ENCODE measurements around the gene ISG15. TPM values are rescaled to one million over a fixed set of nuclear protein-coding genes. Genes with fewer than 3 reads are reported as not detected.
A peak's percentile ranks its signal among the peaks of the same experiment; 100 is the strongest.
"Not testable (repeated sequence)": the region's sequence is repeated elsewhere in the genome, so short reads cannot be mapped to it uniquely, and the experiment has no call there.

ISG15 gene
- polyA plus RNA-seq, 6 donors from 2014 or later, result 55.1 to 183 (median 124) TPM

DNA sequence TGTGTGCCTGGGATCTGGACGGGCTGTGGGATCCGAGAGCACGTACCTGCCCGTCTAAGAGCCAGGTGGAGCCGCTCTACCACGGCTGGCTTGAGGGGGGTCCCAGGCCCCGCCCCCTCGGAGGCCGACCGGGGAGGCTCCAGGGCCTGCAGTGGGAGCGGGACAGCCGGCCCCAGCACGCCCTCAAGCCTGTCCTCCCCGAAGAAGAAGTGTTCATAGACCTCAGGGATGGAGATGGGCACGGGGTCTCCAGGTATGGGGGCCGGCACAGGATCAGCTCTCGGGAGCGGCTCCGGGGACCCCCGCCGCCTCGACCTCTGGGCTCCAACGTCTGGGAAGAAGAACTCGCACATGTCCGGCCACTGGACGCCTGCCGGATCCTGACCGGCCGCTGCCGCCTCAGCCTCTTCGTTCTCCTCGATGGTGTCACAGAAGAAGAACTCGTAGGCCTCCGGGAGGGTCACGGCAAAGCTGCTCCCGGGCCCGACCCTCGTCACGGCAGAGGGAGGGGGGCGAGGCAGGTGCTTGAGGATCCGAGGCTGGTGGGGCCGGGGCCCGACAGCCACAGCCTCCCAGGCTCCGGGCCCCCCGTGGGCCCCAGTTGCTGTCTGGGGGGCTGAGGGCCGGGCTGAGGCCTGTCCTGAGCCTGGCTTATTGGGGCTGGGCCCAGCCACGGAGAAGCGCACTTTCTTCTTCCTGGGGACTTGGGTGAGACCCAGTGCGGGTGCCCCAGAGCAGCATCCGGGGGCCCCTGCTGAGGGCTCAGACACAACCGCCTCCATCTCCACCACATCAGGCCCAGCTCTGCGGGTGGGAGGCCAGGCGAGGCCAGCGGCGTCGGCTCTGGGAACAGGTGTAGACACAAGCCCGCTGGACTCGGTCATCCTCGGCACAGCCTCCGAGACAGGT lies 34.2 kb upstream of the ISG15 start:
- Mint-ChIP-seq H3K36me3 (no peaks in the 10 kb centered on the region), H3K4me1 (peaks cover 4 to 10% (median 8%) of the 10 kb centered on the region in 3 donors), H3K4me3 (no peak overlapping the region), H3K27me3 (peaks cover 4 to 55% (median 46%) of the 10 kb centered on the region in 3 donors), H3K27ac (no peak overlapping the region), H3K9me3 (no peaks in the 10 kb centered on the region)
- ATAC-seq (ENCODE audit: low read depth in 2 of 2), result no peak
- DNase-seq, result no peak

DNA sequence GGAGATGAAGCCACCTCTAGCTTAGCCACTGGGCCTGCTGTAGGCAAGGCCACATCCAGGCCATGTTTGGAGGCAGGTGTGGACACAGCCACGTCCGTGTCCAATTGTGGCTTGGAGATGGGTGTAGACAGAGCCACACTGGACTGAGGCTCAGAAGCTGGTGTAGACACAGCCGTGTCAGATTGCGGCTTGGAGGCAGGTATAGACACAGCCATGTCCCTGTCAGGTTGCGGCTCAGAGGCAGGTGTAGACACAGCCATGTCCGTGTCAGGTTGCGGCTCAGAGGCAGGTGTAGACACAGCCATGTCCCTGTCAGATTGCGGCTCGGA lies 33.6 kb upstream of the ISG15 start:
- H3K9me3 Mint-ChIP-seq, result no peaks in the 10 kb centered on the region
- peaks cover 4 to 49% (median 42%) of the 10 kb centered on the region in 3 donors for H3K27me3 Mint-ChIP-seq
- no peaks in the 10 kb centered on the region for H3K36me3 Mint-ChIP-seq
- no peak overlapping the region for H3K27ac Mint-ChIP-seq
- no peak for ATAC-seq (ENCODE audit: low read depth in 2 of 2)
- H3K4me1 Mint-ChIP-seq, result peaks cover 4 to 10% (median 8%) of the 10 kb centered on the region in 3 donors
- DNase-seq, result no peak
- no peak overlapping the region for H3K4me3 Mint-ChIP-seq

DNA sequence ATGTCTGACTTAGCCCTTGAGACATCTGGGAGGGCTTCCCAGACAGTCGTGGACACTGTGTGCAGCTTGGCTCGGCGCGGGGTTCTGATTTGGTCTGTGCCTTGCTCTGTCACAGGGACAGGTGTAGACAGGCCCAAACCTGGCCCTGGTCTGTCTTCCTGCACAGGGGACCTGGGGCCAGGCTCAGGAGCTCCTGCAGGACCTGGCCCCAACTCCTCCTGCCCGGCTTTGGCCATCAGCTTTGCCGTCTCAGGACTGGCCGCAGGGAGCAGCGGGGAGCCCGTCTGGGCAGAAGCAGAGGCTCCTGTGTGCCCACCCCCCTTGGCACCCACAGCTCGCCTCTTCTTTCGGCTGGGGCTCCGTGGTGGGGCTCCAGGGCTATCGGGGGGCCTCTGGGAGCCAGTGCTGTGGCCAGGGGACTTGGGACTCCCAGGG lies 33.1 kb upstream of the ISG15 start:
- peaks cover 6 to 49% (median 38%) of the 10 kb centered on the region in 3 donors for H3K27me3 Mint-ChIP-seq
- no peaks in the 10 kb centered on the region for H3K36me3 Mint-ChIP-seq
- H3K4me3 Mint-ChIP-seq, result no peak overlapping the region
- H3K9me3 Mint-ChIP-seq, result no peaks in the 10 kb centered on the region
- H3K27ac Mint-ChIP-seq, result no peak overlapping the region
- H3K4me1 Mint-ChIP-seq, result peaks cover 4 to 10% (median 8%) of the 10 kb centered on the region in 3 donors
- DNase-seq (no peak), ATAC-seq (ENCODE audit: low read depth in 2 of 2) (no peak)

- Mint-ChIP-seq H3K4me1 (peaks cover 3 to 7% (median 4%) of the 10 kb centered on the region in 3 donors), H3K27me3 (peaks cover 8 to 49% (median 31%) of the 10 kb centered on the region in 3 donors), H3K27ac (no peak overlapping the region), H3K9me3 (no peaks in the 10 kb centered on the region), H3K4me3 (no peak overlapping the region), H3K36me3 (no peaks in the 10 kb centered on the region)
- no peak for DNase-seq
- no peak for ATAC-seq (ENCODE audit: low read depth in 2 of 2)
Observed at GRCh38 chr1:980602-981395, 32.5 kb upstream of the ISG15 start.

DNA sequence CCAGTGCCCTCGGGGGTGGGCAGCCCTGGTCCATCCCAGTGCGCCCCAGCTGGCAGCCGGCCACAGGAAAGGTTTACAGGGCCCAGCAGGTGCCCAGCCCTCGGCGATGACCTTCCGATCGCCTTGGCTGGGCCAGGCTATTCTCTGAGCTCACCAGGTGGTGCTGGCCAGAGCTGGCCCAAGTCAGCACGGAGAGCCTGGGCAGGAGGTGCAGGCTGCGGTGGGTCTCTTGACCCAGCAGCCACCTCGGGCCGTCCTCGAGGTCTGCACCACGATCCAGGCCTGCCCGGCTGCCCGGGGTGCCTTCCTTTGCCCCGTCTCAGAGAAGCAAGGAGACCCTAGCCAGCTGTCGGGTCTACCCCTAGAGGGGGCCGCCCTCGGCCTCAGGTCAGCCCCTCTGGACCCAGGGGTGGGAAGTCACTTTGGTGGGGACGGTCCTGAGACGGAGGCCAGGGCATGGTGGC lies 31.8 kb upstream of the ISG15 start:
- DNase-seq, result no peak
- Mint-ChIP-seq H3K9me3 (no peaks in the 10 kb centered on the region), H3K36me3 (no peaks in the 10 kb centered on the region), H3K4me3 (no peak overlapping the region), H3K27me3 (peaks cover 8 to 53% (median 27%) of the 10 kb centered on the region in 3 donors), H3K27ac (no peak overlapping the region), H3K4me1 (peaks cover 0 to 4% (median 4%) of the 10 kb centered on the region in 3 donors)
- ATAC-seq (ENCODE audit: low read depth in 2 of 2), result no peak

DNA sequence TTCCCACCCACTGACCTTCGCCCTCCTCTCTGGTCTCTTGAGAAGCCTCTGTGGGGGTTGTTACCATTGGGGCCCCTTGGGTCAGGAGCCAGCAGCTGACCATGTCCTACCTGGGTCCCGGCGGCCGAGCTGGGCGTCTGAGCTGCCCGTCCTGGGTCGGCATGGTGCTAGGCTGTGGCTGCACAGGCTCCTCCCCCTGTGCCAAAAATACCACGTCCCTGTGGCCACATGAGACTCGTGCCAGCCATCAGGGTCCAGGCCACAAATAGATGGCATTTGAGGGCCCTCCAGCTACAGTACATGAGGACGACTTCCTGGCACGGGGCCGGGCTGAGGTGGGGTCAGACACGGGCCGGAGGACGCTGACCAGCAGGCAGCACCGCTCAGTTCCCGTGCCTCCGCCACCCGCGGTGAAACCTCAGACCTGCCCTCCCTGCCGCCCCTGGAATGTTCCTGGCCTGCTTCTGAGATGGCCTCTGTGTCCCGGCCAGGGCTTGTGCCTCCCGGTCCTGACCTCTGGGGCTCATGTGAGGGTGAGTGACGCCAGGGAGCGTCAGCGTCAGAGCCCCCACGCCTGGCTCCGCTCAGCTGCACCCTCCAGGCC lies 31.2 kb upstream of the ISG15 start, which contains the start of gene PERM1:
Gene PERM1, minus strand, starts transcription at position 139 of the 604 bp plus-strand sequence. CDS start 1,064 bp downstream, outside the sequence.
- no peaks in the 10 kb centered on the region for H3K36me3 Mint-ChIP-seq
- H3K4me3 Mint-ChIP-seq, result no peak within 1 kb of the TSS
- peaks cover 8 to 54% (median 27%) of the 10 kb centered on the region in 3 donors for H3K27me3 Mint-ChIP-seq
- DNase-seq (no peak), ATAC-seq (ENCODE audit: low read depth in 2 of 2) (no peak)
- peaks cover 0 to 4% (median 4%) of the 10 kb centered on the region in 3 donors for H3K4me1 Mint-ChIP-seq
- H3K27ac Mint-ChIP-seq, result no peak within 1 kb of the TSS
- H3K9me3 Mint-ChIP-seq, result no peaks in the 10 kb centered on the region

- no peak for DNase-seq
- peaks cover 10 to 60% (median 26%) of the 10 kb centered on the region in 3 donors for H3K27me3 Mint-ChIP-seq
- no peaks in the 10 kb centered on the region for H3K36me3 Mint-ChIP-seq
- H3K9me3 Mint-ChIP-seq, result peaks cover 0 to under 1% (median 0%) of the 10 kb centered on the region in 7 donors
- no peak for ATAC-seq (ENCODE audit: low read depth in 2 of 2)
- peaks cover 0 to 4% (median 4%) of the 10 kb centered on the region in 3 donors for H3K4me1 Mint-ChIP-seq
- H3K27ac Mint-ChIP-seq, result no peak overlapping the region
- H3K4me3 Mint-ChIP-seq, result no peak overlapping the region
Observed at GRCh38 chr1:982765-983436, 30.4 kb upstream of the ISG15 start.

GRCh38 chr1:983798-984475 lies 29.4 kb upstream of the ISG15 start:
- no peaks in the 10 kb centered on the region for H3K4me1 Mint-ChIP-seq
- H3K4me3 Mint-ChIP-seq, result no peak overlapping the region
- ATAC-seq (ENCODE audit: low read depth in 2 of 2) (peak; percentile 80 to 83), DNase-seq (peak; percentile 60)
- peaks cover 0 to 5% (median 0%) of the 10 kb centered on the region in 7 donors for H3K9me3 Mint-ChIP-seq
- peaks cover 0 to 2% of the 10 kb centered on the region in 2 donors for H3K36me3 Mint-ChIP-seq
- peak overlapping the region in 2 of 6 donors; percentile 30 to 54 for H3K27ac Mint-ChIP-seq
- H3K27me3 Mint-ChIP-seq, result peaks cover 19 to 65% (median 28%) of the 10 kb centered on the region in 3 donors

DNA sequence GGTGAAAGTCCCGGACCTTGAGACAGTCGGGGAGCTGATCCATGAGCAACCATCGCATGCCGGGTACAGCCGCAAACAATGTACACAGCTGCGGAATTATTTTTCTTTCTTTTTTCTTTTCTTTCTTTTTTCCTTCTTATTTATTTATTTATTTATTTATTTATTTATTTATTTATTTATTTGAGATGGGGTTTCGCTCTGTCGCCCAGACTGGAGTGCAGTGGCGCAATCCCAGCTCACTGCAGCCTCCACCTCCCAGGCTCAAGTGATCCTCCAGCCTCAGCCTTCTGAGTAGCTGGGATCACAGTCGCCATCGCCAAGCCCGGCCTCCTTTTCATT lies 28.9 kb upstream of the ISG15 start:
- Mint-ChIP-seq H3K4me3 (no peak overlapping the region), H3K9me3 (peaks cover 0 to 7% (median 0%) of the 10 kb centered on the region in 7 donors), H3K4me1 (no peaks in the 10 kb centered on the region), H3K36me3 (peaks cover 0 to 5% of the 10 kb centered on the region in 2 donors), H3K27ac (peak overlapping the region in 1 of 6 donors; percentile 54), H3K27me3 (peaks cover 22 to 70% (median 33%) of the 10 kb centered on the region in 3 donors)
- DNase-seq, result no peak
- no peak for ATAC-seq (ENCODE audit: low read depth in 2 of 2)

DNA sequence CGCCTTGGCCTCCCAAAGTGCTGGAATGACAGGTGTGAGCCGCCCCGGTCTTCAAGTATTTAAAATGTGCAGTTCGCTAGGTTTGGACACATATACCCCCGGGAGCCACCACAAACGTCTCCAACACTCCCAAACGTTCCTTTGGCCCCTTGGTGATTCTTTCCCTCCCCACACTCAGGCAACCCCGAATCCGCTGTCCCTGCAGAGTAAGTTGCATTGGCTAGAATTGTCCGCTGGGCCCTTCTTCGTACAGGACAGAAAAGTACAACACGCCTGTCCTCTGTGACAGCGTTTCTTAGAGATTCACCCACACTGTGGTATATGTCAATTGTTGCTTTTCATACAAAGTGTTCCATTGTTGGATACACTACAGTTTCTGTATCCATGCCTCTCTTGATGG lies 28.2 kb upstream of the ISG15 start:
- H3K4me3 Mint-ChIP-seq, result no peak overlapping the region
- DNase-seq (no peak), ATAC-seq (ENCODE audit: low read depth in 2 of 2) (no peak)
- peaks cover 0 to 7% (median 0%) of the 10 kb centered on the region in 7 donors for H3K9me3 Mint-ChIP-seq
- H3K27ac Mint-ChIP-seq, result no peak overlapping the region
- peaks cover 0 to 5% of the 10 kb centered on the region in 2 donors for H3K36me3 Mint-ChIP-seq
- H3K4me1 Mint-ChIP-seq, result no peaks in the 10 kb centered on the region
- peaks cover 26 to 77% (median 36%) of the 10 kb centered on the region in 3 donors for H3K27me3 Mint-ChIP-seq

DNA sequence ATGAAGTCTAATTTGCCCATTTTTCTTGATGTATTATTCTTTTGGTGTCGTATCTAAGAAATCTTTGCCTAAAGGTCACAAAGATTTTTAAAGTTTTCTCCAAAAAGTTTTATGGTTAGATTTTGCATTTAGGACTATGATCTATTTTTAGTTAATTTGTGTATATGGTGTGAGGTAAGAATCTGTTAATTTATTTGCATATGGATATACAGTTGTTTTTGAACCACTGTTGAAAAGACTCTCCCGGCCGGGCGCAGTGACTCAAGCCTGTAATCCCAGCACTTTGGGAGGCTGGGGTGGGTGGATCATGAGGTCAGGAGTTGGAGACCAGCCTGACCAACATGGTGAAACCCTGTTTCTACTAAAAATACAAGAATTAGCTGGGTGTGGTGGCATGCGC lies 25.2 kb upstream of the ISG15 start:
- Mint-ChIP-seq H3K36me3 (peaks cover 6 to 18% of the 10 kb centered on the region in 2 donors), H3K27me3 (peaks cover 36 to 86% (median 46%) of the 10 kb centered on the region in 3 donors)
- H3K27ac Mint-ChIP-seq; ATAC-seq (ENCODE audit: low read depth in 2 of 2); DNase-seq; H3K4me3 Mint-ChIP-seq; H3K4me1 Mint-ChIP-seq; H3K9me3 Mint-ChIP-seq: not testable (repeated sequence)

DNA sequence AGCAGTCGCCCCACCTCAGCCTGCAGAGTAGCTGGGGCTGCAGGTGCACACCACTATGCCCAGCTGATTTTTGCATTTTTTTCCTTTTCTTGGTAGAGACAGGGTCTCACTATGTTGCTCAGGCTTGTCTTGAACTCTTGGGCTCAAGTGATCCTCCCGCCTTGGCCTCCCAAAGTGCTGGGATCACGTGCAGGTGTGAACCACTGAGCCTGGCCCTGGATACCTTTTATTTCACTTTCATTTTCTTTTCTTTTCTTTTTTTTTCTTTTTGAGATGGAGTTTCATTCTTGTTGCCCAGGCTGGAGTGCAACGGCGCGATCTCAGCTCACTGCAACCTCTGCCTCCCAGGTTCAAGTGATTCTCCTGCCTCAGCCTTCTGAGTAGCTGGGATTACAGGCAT lies 22.0 kb upstream of the ISG15 start:
- not testable (repeated sequence) for H3K4me1 Mint-ChIP-seq; ATAC-seq (ENCODE audit: low read depth in 2 of 2); H3K4me3 Mint-ChIP-seq; H3K9me3 Mint-ChIP-seq; DNase-seq
- Mint-ChIP-seq H3K27ac (peak overlapping the region in 1 of 6 donors; percentile 44), H3K36me3 (peaks cover 6 to 18% of the 10 kb centered on the region in 2 donors), H3K27me3 (peaks cover 44 to 87% (median 55%) of the 10 kb centered on the region in 3 donors)
